Loucy (cell line): ENCODE data around the gene CD14.
"Not testable (repeated sequence)": the region's sequence is repeated elsewhere in the genome, so short reads cannot be mapped to it uniquely, and the experiment has no call there.

Source experiments
- H2AFZ ChIP-seq: fragments of 200-600 bp; sonication (generic); 2 replicates; pipeline ENCODE4 v1.6.0; 2016; ENCODE audit warnings: antibody characterized with exemption, mild to moderate bottlenecking, low read length, moderate library complexity
- H3F3A ChIP-seq: fragments of 200-600 bp; 2 replicates; pipeline ENCODE4 v1.6.0; 2016; ENCODE audit warnings: antibody characterized with exemption, low read depth, mild to moderate bottlenecking
- H3K27me3 ChIP-seq: fragments of 200-600 bp; sonication (generic); 2 replicates; pipeline ENCODE4 v1.6.1; 2014; ENCODE audit warnings: low read length, mild to moderate bottlenecking; ENCODE audit not compliant: insufficient read depth, poor library complexity, severe bottlenecking
- H3K36me3 ChIP-seq: fragments of 200-600 bp; sonication (generic); 2 replicates; pipeline ENCODE4 v1.6.1; 2016; ENCODE audit warnings: low read length; ENCODE audit not compliant: insufficient read depth
- H3K4me1 ChIP-seq: fragments of 200-600 bp; sonication (generic); 2 replicates; pipeline ENCODE4 v1.5.1; 2014; ENCODE audit warnings: low read length, mild to moderate bottlenecking; ENCODE audit not compliant: insufficient read depth, poor library complexity, severe bottlenecking
- H3K4me2 ChIP-seq: fragments of 200-600 bp; sonication (generic); 2 replicates; pipeline ENCODE4 v1.6.0; 2014; ENCODE audit warnings: antibody characterized with exemption, low read length, low read depth, mild to moderate bottlenecking; ENCODE audit not compliant: poor library complexity, severe bottlenecking
- H3K4me3 ChIP-seq: fragments of 200-600 bp; sonication (generic); 2 replicates; pipeline ENCODE4 v1.5.1; 2014; ENCODE audit warnings: low read length, mild to moderate bottlenecking, mixed read lengths; ENCODE audit not compliant: poor library complexity, severe bottlenecking
- H3K79me2 ChIP-seq: fragments of 200-600 bp; sonication (generic); 2 replicates; pipeline ENCODE4 v1.6.1; 2014; ENCODE audit warnings: low read length; ENCODE audit not compliant: insufficient read depth
- H3K9ac ChIP-seq: fragments of 200-600 bp; sonication (generic); 2 replicates; pipeline ENCODE4 v1.6.0; 2014; ENCODE audit warnings: mild to moderate bottlenecking, low read depth, low read length, moderate library complexity; ENCODE audit not compliant: poor library complexity, severe bottlenecking
- H3K9me2 ChIP-seq: fragments of 200-600 bp; sonication (generic); replicated peaks from 2 replicates; pipeline ENCODE4 v1.6.1; 2016; ENCODE audit warnings: low read depth, low read length, mixed read lengths
- H3K9me3 ChIP-seq: fragments of 200-600 bp; sonication (generic); 2 replicates; pipeline ENCODE4 v1.6.1; 2014; ENCODE audit warnings: mild to moderate bottlenecking, antibody characterized with exemption, low read length, low read depth; ENCODE audit not compliant: insufficient read depth
- H4K20me1 ChIP-seq: fragments of 200-600 bp; sonication (generic); 2 replicates; pipeline ENCODE4 v1.6.0; 2014; ENCODE audit warnings: antibody characterized with exemption, low read length, mild to moderate bottlenecking; ENCODE audit not compliant: insufficient read depth, poor library complexity, severe bottlenecking
- EZH2phosphoT487 ChIP-seq: fragments of 200-600 bp; IDR thresholded peaks from 2 replicates; pipeline ENCODE4 v1.6.1; 2018; ENCODE audit warnings: antibody characterized with exemption, mild to moderate bottlenecking, moderate library complexity, borderline replicate concordance
- TF ChIP-seq, protein P1 (sequence below): fragments of 200-600 bp; sonication (generic); conservative IDR thresholded peaks from 2 replicates; pipeline ENCODE4 v1.5.1; 2014; ENCODE audit warnings: mild to moderate bottlenecking, antibody characterized with exemption, low read length

CD14 gene

DNA sequence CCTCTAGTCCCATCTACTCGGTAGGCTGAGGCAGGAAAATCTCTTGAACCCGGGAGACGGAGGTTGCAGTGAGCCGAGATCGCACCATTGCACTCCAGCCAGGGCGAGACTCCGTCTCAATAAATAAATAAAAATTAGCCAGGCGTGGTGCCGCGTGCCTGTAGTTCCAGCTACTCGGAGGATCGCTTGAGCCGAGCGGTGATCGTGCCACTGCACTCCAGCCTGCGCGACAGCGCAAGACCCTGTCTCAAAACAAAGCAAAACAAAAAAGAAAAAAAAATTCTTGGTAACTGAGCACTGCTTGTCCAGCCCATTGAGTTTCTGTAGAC lies 31.0 kb upstream of the CD14 start:
- no peaks in the 10 kb centered on the region for H3K9me2 ChIP-seq
- peaks cover 25% of the 10 kb centered on the region for H4K20me1 ChIP-seq
- peaks cover 50% of the 10 kb centered on the region; the same call in 1 of the 2 replicates for H3K36me3 ChIP-seq
- H3K4me1 ChIP-seq, result peaks cover 26% of the 10 kb centered on the region
- peaks cover 4% of the 10 kb centered on the region for H3K27me3 ChIP-seq
- peaks cover 33% of the 10 kb centered on the region for H3K79me2 ChIP-seq
- peak overlapping the region; percentile 90 for H3K9ac ChIP-seq
- peak overlapping the region; percentile 99 for H3K4me3 ChIP-seq
- TF ChIP-seq, protein P1, sequence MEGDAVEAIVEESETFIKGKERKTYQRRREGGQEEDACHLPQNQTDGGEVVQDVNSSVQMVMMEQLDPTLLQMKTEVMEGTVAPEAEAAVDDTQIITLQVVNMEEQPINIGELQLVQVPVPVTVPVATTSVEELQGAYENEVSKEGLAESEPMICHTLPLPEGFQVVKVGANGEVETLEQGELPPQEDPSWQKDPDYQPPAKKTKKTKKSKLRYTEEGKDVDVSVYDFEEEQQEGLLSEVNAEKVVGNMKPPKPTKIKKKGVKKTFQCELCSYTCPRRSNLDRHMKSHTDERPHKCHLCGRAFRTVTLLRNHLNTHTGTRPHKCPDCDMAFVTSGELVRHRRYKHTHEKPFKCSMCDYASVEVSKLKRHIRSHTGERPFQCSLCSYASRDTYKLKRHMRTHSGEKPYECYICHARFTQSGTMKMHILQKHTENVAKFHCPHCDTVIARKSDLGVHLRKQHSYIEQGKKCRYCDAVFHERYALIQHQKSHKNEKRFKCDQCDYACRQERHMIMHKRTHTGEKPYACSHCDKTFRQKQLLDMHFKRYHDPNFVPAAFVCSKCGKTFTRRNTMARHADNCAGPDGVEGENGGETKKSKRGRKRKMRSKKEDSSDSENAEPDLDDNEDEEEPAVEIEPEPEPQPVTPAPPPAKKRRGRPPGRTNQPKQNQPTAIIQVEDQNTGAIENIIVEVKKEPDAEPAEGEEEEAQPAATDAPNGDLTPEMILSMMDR, result no peak
- TF ChIP-seq EZH2phosphoT487, result no peak
- H3F3A ChIP-seq, result 0 out of 2 replicates have a peak, but pooled peaks cover 4% of the 10 kb centered on the region
- H3K9me3 ChIP-seq, result no peaks in the 10 kb centered on the region
- peak overlapping the region; percentile 66 for H3K4me2 ChIP-seq
- peak overlapping the region; percentile 74 for H2AFZ ChIP-seq

DNA sequence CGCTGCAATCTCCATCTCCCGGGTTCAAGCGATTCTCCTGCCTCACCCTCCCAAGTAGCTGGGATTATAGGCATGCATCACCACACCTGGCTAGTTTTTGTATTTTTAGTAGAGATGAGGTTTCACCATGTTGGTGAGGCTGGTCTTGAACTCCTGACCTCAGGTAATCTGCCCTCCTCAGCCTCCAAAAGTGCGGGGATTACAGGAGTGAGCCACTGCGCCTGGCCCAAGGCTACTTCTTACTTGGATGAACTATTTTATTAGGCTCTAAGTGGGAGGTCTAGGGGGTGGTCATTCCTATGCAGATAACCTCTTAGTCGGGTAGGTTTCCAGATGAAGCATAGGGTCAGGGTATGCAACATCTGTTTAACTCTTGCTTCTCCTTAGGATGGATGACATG lies 27.4 kb upstream of the CD14 start:
- not testable (repeated sequence) for H3K4me2 ChIP-seq, H3K4me1 ChIP-seq, H4K20me1 ChIP-seq, H3K9ac ChIP-seq, H3K79me2 ChIP-seq, H3K4me3 ChIP-seq, H3K9me2 ChIP-seq, H3K27me3 ChIP-seq, H2AFZ ChIP-seq, H3K9me3 ChIP-seq, H3F3A ChIP-seq
- peaks cover 72% of the 10 kb centered on the region; the same call in 1 of the 2 replicates for H3K36me3 ChIP-seq

DNA sequence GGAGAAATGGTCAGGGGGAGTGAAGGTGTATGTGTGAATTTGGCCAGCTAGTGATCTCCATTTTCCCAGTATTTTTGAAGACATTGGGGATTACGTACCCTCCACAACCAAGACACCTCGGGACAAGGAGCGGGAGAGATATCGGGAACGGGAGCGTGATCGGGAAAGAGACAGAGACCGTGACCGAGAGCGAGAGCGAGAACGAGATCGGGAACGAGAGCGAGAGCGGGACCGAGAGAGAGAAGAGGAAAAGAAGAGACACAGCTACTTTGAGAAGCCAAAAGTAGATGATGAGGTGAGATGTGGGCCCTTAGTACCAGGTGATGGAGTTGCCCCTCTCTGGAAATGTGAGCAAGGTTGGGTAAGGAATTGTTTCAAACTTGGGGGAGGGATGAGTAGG lies 25.9 kb upstream of the CD14 start:
- Histone ChIP-seq H3K9me2 (no peaks in the 10 kb centered on the region), H3K9me3 (no peaks in the 10 kb centered on the region), H2AFZ (no peak overlapping the region), H3K79me2 (no peaks in the 10 kb centered on the region), H3K27me3 (no peaks in the 10 kb centered on the region), H3K4me3 (no peak overlapping the region), H3K4me2 (no peak overlapping the region), H3K4me1 (peaks cover under 1% of the 10 kb centered on the region), H3K9ac (no peak overlapping the region), H3K36me3 (peaks cover 87% of the 10 kb centered on the region; the same call in 1 of the 2 replicates), H4K20me1 (no peaks in the 10 kb centered on the region), H3F3A (0 out of 2 replicates have a peak, but pooled peaks cover 4% of the 10 kb centered on the region)
- TF ChIP-seq EZH2phosphoT487, result no peak
- TF ChIP-seq, protein P1, result no peak

DNA sequence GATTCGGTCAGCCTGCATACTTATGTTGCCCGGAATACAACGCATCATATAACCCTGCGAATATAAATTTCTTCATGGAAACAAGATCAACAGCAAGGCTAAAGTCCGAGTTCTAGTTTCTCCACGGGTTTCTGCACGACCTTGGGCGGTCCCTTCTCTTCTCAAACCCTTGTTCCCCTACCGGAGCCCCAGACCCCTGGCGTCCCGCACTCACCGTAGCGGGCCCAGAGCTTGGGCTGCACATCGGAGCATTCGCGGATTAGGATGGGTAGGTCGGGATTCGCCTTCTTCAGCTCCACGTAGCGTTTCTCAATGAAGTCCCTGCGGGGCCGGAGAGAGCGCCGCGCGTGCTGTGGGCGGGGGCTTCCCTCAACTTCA lies 14.1 kb upstream of the CD14 start:
- H3K79me2 ChIP-seq, result peaks cover 48% of the 10 kb centered on the region
- H3K36me3 ChIP-seq, result peaks cover 11% of the 10 kb centered on the region; the same call in 1 of the 2 replicates
- H2AFZ ChIP-seq, result peak overlapping the region; percentile 82

More for the DNA sequence above, 14.1 kb upstream of the CD14 start:
- no peaks in the 10 kb centered on the region for H3K9me2 ChIP-seq
- H3K9me3 ChIP-seq, result no peaks in the 10 kb centered on the region
- peak overlapping the region; percentile 85 for H3K4me3 ChIP-seq
- H3K4me1 ChIP-seq, result peaks cover 9% of the 10 kb centered on the region
- peak overlapping the region; percentile 88 for H3K4me2 ChIP-seq
- TF ChIP-seq, protein P1, result no peak
- no peak for TF ChIP-seq EZH2phosphoT487
- no peaks in the 10 kb centered on the region for H3F3A ChIP-seq
- peak overlapping the region; percentile 81 for H3K9ac ChIP-seq
- H4K20me1 ChIP-seq, result peaks cover 13% of the 10 kb centered on the region
- H3K27me3 ChIP-seq, result no peaks in the 10 kb centered on the region
